ENCODE data around the gene USP3.

- no peak for TF ChIP-seq ZFP3 (CRISPR knock-in tag; IDR thresholded peaks at IDR 0.05)
- TF ChIP-seq TSHZ2 (CRISPR knock-in tag; IDR thresholded peaks at IDR 0.05) = no peak
- TF ChIP-seq ZNF70 (CRISPR knock-in tag; IDR thresholded peaks at IDR 0.05) = no peak
- no peak for TF ChIP-seq POU6F1 (CRISPR knock-in tag; IDR thresholded peaks at IDR 0.05; ENCODE audit: borderline replicate concordance, low read depth)
- no peak for TF ChIP-seq RARB (CRISPR knock-in tag; IDR thresholded peaks at IDR 0.05)
- no peak for TF ChIP-seq ESRRG (CRISPR knock-in tag; IDR thresholded peaks at IDR 0.05)
Measured at GRCh38 chr15:63502137-63502766, 2.1 kb upstream of the USP3 start.

Measured in SK-N-SH treated with all-trans-retinoic acid at 6 μM for 48 hours (cell line).